ENCODE data around the gene PSG1.

PSG1 gene

GRCh38 chr19:42816894-42817293 is 62.6 kb downstream of the PSG1 start:
- no peak for DNase-seq
